GM12872 (cell line): Measurements from ENCODE around the gene ANKLE2.

Source experiments
- CTCF ChIP-seq: IDR thresholded peaks from 3 replicates; pipeline ENCODE4 v1.5.1; 2011; ENCODE audit warnings: low read depth, mild to moderate bottlenecking, low read length, moderate library complexity; ENCODE audit not compliant: insufficient read depth

The ANKLE2 gene

GRCh38 chr12:132739600-132740312 is 21.9 kb downstream of the ANKLE2 start:
- no peak for TF ChIP-seq CTCF

- TF ChIP-seq CTCF = no peak
These were observed 24.7 kb downstream of the ANKLE2 start for GRCh38 chr12:132736913-132737312.

GRCh38 chr12:132736378-132736777 is 25.3 kb downstream of the ANKLE2 start:
- no peak for TF ChIP-seq CTCF

- no peak for TF ChIP-seq CTCF
These were observed 26.1 kb downstream of the ANKLE2 start for GRCh38 chr12:132735496-132735895.

GRCh38 chr12:132734206-132734605 is 27.4 kb downstream of the ANKLE2 start:
- no peak for TF ChIP-seq CTCF

GRCh38 chr12:132731574-132731973 is 30.1 kb downstream of the ANKLE2 start:
- no peak for TF ChIP-seq CTCF

- TF ChIP-seq CTCF = no peak
These were observed 31.3 kb downstream of the ANKLE2 start for GRCh38 chr12:132730353-132730752.
